SU-DHL-6 (cell line): ENCODE results near the gene IRAK2.

ENCODE experiments used
- EZH2phosphoT487 ChIP-seq: fragments of 200-600 bp; sonication (generic), shearing (Covaris generic); conservative IDR thresholded peaks from 2 replicates; pipeline ENCODE4 v1.6.1; 2018; ENCODE audit warnings: mild to moderate bottlenecking, antibody characterized with exemption, low read length, moderate library complexity, mixed read lengths
- TF ChIP-seq, protein P1 (sequence below): fragments of 200-600 bp; sonication (generic); IDR thresholded peaks from one replicate; pipeline ENCODE4 v1.5.1; 2017; ENCODE audit warnings: antibody characterized with exemption, mild to moderate bottlenecking, low read length, moderate library complexity; ENCODE audit not compliant: insufficient read depth, poor library complexity, severe bottlenecking

DNA sequence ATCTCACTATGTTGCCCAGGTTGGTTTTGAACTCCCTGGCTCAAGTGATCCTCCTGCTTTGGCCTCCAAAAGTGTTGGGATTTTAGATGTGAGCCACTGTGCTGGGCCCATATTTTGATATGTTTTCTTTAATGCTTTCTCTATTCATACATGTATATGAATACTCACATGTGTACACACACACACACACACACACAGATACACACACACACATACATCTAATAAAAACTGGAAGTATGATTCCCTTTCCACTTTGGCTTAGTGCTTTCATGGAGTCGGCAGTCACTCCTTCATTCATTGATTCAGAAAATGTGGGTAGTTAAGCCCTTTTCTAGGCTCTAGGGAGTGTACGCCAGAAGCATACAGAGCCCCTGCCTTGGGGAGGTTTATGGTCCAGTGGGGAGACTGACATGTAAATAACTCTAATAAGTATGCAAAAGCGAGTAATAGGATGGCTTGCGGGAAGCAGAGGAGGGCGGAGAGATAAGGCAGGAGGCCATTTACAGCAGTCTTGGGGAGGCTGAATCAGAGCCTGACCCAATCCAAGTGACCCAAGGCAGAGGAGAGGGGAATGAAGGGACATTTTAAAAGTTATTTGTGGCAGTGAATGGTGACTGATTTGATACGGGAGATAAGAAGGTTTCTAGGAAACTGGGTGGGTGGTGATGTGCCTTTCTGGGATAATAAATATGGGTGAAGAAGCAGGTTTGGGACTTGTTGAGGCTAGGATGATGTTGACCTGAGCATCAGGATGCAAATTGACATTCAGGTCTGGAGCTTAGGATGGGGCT lies 51.1 kb downstream of the IRAK2 start:
- TF ChIP-seq, protein P1, sequence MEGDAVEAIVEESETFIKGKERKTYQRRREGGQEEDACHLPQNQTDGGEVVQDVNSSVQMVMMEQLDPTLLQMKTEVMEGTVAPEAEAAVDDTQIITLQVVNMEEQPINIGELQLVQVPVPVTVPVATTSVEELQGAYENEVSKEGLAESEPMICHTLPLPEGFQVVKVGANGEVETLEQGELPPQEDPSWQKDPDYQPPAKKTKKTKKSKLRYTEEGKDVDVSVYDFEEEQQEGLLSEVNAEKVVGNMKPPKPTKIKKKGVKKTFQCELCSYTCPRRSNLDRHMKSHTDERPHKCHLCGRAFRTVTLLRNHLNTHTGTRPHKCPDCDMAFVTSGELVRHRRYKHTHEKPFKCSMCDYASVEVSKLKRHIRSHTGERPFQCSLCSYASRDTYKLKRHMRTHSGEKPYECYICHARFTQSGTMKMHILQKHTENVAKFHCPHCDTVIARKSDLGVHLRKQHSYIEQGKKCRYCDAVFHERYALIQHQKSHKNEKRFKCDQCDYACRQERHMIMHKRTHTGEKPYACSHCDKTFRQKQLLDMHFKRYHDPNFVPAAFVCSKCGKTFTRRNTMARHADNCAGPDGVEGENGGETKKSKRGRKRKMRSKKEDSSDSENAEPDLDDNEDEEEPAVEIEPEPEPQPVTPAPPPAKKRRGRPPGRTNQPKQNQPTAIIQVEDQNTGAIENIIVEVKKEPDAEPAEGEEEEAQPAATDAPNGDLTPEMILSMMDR = no peak
- TF ChIP-seq EZH2phosphoT487 = no peak
